Stimulated activated CD8-positive, alpha-beta memory T cell treated with anti-CD3 and anti-CD28 coated beads, Interleukin-15, amount 100 ng/mL, for 24 hours (primary cell): ENCODE data around the gene CSNK1A1L.

ENCODE experiments used
- DNase-seq: peaks from one replicate; pipeline ENCODE4 v3.0.0-alpha.2; 2020; ENCODE audit warnings: low read depth

Gene CSNK1A1L

DNA sequence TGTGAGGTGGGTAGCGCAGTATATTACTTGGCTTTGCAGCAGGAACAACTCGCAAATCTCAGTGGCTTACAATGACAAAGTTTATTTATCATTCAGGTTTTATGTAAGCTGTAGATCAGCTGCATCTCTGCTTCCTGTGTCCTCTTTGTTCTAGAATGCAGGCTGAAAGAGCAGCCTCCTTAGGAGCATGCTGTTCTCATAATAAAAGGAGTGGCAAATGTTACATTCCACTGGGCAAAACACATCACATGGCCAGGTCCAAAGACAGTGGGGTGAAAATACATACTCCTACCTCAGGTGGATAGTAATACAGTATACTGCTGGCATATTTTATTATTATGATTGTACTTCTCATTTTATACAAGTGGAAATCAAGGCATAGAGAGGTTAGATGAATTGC lies 1.2 kb upstream of the CSNK1A1L start:
- no peak for DNase-seq

DNA sequence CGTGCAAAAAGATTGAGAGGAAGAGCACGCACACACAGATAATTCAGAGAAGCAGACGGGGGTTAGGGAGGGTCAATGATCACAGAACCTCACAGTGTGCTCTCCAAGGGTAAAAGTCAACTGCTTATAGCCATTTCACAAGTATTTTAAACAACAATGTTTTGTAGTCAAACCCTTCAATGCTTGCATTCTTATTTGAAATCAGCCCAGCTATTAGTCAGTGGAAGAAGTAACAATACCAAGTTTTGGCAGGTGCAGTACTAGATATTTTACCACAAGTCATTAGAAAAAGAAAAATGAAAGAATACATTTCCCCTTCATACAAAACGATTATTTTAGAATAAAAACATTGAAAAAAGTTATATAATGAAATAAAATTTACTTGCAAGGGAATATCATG lies 2.6 kb downstream of the CSNK1A1L start:
- DNase-seq = no peak

DNA sequence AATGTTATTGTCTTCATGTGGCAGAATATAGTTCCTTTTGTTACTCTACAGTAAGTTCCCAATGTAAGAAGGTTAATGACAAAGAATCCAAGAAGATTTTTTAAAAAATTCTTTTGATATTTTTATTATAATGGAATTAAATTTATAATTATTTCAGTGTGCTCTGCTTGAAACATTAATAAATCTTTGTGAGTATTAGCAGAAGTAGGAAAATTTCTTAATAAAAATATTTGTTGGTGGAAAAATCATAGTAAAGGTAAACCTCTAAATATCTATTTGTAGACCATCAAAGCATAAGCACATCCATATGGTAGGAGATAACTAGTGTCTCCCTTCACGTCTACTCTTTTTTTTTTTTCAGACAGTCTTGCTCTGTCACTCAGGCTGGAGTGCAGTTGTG lies 4.3 kb downstream of the CSNK1A1L start:
- DNase-seq = no peak

DNA sequence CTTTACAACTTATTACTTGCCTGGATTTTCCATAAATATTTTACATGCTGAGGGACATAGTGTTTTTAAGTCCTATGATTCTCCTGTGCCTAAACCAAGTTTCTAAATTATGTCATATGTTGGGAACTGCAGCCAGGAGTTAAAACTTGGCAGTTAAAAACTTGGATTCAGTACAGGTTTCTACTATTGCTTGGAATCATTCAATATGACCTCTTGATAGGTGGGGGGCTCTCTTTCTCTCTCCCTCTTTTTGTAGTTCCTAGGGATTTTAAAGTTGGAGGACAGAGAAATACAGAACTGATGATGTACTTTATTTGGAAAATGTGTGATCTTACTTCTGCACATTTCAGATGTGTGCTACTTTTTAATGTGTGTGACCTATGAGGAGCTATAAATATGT lies 4.7 kb downstream of the CSNK1A1L start:
- no peak for DNase-seq

DNA sequence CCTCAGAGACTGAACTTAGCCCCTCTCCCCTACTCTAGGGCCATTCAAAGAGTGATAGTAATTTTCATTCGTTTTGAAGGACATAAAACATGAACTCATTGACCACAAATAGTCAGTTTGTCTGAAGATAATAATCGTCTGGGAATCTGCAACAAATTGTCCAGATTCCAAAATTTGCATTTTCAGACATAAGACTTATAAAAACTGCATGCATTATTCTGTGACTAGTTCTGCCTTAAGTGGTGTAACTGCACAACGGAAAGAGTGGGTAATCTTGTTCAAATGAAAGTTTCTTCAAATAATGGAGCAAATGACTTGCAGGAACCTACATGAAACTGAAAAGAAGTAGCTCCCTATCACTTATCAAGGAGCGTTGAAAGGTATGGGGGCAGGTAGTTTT lies 8.4 kb downstream of the CSNK1A1L start:
- DNase-seq = no peak

DNA sequence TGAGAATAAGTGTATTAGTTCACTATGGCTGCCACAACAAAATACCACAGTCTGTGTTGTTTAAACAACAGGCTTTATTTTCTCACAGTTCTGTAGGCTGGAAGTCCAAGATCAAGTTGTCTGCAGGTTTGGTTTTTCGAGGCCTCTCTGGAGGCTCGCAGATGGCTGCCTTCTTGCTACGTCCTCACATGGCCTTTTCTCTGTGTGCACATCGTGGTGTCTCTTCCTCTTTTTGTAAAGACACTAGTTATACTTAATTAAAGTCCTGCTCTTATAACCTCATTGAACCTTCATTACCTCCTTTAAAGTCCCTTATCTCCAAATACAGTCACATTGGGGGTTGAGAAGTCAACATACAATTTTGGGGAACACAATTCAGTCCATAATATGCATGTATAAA lies 10.6 kb downstream of the CSNK1A1L start:
- DNase-seq = no peak

DNA sequence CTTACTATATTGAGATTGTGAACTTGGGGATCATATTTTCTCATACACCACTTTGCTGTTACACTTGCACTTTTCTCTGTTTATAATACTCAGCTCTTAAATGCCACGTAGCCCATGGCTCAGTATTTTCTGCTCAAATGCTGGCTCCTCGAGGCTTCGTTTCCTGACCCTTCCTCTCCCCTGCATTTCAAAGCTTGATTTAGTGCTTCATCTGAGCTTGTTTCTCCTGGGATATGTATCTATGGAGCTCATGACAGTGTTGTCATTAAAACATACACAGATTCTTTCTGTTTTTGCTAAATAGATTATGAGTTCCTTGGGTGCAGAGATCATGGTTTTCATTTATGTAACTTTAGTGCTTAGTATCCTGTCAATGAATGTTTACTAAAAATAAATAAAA lies 11.4 kb downstream of the CSNK1A1L start:
- no peak for DNase-seq

DNA sequence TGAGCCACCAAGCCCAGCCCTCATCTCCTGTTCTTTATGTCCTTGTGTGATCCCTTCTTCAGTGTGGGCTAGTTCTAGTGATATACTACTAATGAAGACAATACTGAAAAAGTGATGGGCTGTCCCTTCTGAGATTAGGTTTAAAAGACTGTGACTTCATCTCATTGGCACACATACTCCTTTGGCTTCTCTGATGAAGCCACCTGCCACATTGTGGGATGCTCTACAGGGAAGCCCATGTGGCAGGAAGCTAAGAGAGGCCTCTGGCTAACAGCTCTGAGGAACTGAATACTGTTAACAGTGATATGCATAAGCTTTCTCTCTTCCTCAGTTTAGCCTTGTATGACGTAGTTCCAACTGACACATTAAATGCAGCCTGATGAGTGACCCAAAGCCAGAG lies 13.6 kb downstream of the CSNK1A1L start:
- DNase-seq = no peak

DNA sequence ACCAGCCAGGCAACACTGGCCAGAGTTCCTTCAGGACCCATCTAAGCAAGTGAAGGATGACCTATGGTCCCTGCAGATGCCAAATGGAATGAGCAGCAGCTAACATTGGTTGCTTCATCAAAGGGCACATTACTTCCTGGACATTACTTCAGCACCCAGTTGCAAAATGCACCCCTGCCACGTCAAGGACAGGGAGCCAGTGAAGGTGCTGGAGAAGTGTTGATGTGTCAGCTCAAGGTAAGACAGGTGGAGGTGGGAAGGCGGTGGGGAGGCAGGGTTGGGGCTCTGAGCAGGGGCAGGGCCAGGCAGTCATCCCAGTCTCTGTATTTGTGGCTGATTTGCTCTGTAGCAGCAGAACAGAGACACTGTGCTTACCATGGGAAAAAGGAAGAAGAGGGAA lies 14.6 kb downstream of the CSNK1A1L start:
- no peak for DNase-seq

DNA sequence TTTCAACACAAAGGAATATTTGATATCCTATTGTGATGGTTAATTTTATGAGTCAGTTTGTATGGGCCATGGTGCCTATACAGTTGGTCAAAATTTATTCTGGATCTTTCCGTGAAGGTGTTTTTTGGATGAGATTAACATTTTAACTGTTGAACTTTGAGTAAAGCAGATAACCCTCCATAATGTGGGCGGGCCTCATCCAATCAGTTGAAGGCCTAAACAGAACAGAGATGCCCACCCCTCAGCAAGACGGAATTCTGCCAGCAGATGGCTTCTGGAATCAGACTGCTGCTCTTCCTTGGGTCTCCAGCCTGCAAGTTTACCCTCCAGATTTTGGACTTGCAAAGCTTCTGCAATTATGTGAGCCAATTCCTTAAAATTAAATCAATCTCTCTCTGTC lies 16.0 kb downstream of the CSNK1A1L start:
- no peak for DNase-seq

DNA sequence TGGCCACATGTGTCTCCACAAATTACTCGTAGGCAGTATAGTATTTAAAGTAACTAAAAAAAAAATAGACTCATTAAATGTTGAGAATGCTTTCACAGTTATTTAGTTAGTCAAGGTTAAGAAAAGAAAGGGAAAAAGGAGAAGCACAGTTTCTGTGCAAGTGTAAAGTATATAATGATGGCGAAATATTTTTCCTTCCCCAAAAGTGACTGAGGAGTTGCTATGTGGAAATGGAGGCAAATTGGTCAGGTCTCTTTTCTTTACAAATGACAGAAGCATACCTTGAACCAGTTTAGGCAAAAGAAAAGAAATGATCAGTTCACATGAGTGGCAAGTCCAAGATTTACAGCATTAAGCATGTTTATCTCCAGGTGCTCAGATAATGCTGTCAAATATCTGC lies 18.0 kb downstream of the CSNK1A1L start:
- no peak for DNase-seq

DNA sequence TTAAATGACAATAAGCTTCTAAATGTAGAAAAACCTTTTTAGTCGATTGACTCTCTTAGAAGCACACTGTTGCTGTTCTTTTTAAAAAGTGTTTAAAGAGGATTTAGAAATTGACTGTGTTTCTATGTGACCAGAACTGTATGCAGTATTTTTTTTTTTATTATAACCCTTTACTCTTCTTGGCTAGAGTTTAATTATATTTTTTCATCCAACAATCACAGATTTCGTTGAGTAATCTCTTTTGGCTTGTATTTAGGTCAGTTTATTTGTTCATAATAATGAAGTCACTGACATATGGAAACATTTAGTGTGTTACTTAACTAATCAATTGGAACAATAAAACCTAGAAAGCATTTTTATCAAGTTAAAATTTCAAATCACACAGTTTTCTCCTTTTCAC lies 19.9 kb downstream of the CSNK1A1L start:
- DNase-seq = no peak

DNA sequence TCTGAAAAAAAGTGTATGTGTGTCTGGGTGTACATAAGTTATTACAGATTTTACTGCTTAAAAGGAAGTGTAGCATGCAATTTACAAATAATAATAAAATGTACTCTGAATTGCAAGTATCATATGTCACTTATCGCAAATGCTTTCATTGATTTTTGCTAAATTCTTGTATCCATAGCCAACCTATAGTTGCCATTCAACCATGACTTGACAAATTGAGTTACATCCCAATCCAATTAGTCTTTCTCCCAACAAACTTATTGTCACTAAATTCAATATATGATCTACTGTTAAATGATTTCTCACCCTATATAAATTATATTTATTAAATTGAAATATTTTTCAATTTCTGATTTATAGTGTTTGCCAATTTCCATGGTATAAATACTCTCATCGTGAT lies 28.6 kb downstream of the CSNK1A1L start:
- DNase-seq = no peak

DNA sequence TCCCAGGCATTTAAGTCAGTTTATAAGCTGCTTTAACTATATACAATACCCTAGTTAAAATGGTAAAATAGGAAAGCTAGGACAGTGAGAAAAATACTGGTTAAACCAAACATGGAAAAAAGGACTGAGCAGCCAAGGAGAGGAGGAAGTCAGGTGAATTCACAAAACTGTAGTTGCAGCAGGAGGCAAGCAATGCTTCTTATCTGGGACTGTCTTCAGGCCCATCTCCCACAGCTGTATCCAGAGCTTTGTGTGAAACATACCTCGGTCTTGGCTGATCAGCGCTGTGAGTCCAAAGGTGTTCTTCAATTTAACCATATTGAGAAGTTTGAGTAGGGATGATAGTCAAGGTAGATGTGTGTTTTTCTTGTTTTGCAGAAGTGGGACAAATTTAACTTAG lies 30.3 kb downstream of the CSNK1A1L start:
- DNase-seq = no peak

DNA sequence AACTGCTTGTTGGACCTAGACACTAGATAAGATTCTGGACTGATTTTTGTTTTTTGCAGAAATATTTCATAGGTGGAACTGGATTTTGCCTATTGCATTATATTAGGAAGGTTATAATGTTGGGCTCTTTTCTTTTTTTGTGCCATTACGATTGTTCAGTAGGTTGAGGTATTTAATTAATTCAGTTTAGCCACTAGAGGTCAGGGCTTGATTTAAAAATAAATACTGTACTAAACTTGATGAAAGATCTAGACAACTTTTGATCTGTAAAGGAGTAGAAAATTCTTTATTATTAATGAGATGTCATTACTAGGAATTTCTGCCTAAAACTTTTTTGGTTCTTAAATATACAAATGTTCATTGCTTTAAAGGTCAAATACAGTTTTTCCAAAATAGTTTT lies 30.8 kb downstream of the CSNK1A1L start:
- DNase-seq = no peak

DNA sequence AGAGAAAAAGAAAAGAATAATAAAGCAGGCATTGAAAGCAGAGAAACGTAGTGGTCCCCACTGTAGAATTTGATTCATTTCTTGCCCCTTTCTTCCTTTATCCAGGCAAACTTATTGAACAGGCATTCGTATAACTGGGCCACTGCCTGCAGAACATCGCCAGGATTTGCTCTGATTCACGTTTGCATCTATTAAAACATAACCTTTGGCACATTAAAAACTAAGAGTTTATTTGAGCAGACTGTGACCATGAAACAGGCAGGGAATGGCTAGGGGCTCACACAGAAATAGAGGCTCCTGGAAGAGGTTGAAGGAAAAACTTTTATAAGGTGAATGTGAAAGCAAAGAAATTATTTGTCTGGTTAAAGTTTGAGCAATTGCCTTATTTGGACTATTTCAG lies 33.4 kb downstream of the CSNK1A1L start:
- no peak for DNase-seq

DNA sequence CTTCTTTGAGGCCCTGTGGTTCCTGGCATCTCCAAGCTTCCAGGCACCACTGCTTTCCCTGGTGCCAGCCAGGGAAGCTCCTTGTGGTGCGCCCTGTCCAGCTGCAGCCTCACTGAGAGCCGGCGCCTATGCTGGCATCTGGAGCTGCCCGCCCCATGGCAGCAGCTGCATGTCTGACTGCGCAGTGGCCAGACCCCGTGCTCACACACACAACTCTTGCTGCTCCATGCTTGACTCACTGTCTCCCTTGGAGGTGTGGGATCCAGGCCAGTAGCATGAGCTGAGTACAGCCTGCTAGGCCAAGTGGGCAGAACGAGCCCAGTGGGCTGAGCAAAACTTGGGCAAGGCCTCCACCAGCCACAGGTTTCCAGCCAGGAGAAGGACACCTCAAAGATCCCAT lies 34.5 kb downstream of the CSNK1A1L start:
- DNase-seq = no peak

DNA sequence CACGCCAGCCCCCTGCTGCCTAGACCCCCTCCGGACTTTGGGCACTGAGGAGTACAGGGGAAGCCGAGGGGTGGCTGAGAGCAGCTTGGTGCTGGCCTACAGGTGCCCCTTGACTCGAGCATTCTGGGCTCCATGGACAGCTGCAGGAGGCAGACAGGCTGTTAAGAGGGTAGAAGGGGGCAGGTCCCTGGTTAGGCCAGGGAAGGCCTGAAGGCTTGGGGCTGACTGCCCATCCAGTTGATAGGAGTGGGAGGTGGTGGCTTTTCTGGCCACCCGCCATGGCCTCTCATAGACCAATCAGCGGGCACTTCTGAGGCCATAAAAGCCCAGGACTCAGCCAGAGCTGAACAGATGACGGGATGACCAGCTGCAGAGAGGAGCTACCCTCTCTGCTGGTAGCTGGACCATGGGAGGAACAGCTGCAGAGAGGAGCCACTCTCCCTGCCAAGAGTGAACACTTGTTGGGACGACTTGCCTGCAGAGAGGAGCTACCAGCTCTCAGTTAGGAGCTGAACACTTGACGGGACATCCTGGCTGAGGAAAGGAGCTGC lies 35.2 kb downstream of the CSNK1A1L start:
- no peak for DNase-seq

DNA sequence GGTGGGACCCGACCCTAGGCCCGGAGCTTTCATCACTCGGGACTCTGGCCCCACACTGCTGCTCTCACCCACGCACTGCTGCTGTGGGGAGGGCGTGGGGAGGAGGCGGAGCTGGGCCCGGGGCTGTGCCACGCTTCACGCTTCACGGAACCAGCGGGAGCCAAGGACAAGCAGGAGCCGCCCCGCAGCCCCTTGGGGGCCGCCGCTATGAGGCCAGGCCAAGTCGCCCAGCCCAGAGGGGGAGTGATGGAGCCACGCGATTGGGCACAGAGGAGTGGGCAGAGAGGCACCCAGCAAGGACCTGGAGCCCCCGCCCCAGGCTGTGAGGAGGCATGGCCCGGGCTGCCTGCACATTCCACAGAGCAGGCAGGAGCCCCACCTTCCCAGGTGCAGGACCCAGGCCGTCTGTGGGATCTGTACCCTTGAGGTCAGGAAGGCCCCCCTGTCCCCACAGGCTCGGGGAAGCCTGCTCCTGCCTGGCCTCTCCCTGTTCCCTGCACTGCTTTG lies 35.8 kb downstream of the CSNK1A1L start:
- DNase-seq = no peak

DNA sequence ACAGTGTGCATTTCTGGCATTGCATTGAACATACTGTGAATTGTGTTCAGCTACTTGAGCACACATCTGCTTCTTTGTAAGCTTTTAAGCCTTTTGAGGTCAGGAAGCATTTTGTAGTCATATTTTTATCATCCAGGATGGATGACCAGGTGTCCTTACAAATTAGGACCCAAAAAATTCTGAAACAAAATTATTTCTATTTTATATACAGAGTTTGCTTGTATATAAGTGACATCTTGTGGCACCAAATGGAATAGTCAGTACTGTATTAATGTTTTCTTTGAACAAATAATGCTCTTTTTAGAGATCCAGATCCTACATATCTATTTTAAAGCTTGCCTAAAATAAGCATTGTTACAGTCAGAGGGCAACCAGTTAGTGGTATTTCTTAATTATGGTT lies 36.5 kb downstream of the CSNK1A1L start:
- no peak for DNase-seq

DNA sequence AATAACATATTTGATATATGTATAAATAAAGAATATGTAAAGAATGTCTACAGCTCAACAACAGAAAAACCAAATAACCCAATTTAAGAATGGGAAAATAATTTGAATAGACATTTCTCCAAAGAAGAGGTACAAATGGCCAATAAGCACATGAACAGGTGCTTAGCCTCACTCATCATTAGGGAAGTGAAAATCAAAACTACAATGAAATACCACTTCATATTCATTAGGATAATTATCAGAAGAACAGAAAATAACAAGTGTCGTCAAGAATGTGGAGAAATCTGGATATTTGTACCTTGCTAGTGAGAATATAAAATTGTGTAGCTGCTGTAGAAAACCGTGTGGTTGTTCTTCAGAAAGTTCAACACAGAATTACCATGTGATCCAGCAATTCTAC lies 37.6 kb downstream of the CSNK1A1L start:
- no peak for DNase-seq

DNA sequence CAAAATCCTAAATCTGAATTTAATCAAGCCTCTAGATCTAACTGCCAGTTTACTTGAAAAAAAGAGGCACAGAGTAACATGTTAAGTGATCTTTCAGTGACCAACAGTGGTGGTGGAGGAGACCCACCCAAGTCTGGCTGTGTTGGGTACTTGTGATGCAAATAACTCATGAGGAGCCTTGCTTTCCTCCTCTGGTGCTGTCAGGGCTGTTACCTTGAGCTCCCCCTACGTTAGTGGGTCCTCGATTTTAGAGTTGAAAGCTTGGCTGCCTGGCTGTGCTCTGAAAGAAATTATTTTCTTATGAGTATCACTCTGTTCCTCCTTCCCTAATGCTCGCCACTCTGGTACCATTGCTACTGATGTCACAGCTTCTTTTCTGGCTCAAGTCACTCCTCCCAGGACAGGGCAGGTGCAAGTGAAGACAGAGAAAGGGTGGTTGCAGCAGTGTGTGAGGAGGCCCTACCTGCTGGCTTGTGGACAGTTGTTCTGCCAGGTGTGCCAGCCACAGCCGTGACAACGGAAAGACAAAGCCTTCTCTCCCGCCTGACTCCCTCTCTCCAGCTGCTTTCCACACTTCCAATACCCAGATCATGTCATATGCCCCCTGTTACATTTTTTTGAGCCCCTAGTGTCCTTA lies 39.5 kb downstream of the CSNK1A1L start:
- no peak for DNase-seq

DNA sequence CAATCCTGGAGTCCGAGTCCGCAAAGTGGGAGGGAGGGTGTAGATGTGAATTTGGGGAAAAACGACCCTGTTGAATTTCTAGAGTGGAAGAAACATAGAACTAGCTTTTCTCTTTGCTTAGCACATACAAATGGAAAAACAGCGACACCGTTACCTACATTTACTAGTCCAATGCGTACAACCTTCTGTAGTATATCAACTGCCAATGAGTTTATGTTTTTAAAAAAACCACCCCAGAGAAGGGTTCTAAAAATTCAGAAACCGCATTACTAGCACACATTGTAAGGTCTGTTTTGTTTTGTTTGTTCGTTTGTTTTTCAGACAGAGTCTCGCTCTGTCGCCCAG lies 45.6 kb downstream of the CSNK1A1L start:
- no peak for DNase-seq
